G401 (cell line): ENCODE results near the gene CHMP6. TPM values are rescaled to one million over a fixed set of nuclear protein-coding genes. Genes with fewer than 3 reads are reported as not detected.
A peak's percentile ranks its signal among the peaks of the same experiment; 100 is the strongest.

Source experiments
- DNase-seq: peaks from one replicate; pipeline ENCODE4 v3.0.0-alpha.2; 2015; ENCODE audit warnings: low spot score
- in situ Hi-C: cut with HindIII; loops from 2 replicates; pipeline ENCODE4 v1.10.0; 2016; ENCODE audit warnings: low sequenced_read_pairs, mixed read lengths
- total RNA-seq: library from RNA; depleted of rRNA; stranded (reverse); fragments of >200 nt; shearing (Covaris generic); gene quantifications from 2 replicates; pipeline ENCODE4 v1.2.3, GENCODE V29; 2014

Gene CHMP6
- total RNA-seq, 1 experiment from 2014 or later: 51.8 TPM

DNA sequence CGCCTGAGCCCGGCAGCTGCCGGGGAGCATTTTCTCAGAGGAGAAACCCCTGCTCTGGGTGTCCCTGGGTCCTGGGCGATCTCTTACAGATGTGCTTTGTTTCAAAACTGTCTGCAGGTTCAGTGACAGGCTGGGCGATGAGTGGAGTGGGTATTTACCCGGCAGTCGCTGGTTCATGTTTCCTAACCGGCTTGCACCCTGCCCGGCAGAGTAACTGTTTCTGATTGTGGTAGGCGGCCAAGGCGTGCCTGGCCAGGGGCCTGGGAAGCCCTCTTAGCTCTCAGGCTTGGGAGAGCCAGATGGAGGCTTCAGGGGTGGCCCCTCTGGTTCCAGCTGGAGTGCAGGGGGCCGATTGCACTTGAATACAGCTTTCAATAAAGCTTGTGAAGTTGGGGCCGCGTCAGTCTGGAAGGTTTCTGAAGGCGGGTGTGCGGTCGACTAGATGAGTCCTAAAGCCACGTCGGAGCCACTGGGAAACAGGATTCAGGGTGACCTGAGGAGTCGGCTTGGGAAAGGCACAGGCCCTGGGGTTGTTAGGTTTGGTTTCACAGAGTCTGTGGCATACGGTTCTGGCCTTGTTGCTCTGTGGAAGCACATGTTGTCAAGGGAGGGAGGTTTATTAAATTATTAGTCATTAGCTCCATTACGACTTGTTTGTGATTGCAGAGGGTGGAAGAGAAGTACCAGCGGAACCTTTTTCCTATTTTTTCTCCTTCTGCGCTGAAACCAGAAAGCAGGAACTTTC, 44.7 kb downstream of the CHMP6 start:
- DNase-seq: peak; percentile 72
- in situ Hi-C loops: no loop called here

DNA sequence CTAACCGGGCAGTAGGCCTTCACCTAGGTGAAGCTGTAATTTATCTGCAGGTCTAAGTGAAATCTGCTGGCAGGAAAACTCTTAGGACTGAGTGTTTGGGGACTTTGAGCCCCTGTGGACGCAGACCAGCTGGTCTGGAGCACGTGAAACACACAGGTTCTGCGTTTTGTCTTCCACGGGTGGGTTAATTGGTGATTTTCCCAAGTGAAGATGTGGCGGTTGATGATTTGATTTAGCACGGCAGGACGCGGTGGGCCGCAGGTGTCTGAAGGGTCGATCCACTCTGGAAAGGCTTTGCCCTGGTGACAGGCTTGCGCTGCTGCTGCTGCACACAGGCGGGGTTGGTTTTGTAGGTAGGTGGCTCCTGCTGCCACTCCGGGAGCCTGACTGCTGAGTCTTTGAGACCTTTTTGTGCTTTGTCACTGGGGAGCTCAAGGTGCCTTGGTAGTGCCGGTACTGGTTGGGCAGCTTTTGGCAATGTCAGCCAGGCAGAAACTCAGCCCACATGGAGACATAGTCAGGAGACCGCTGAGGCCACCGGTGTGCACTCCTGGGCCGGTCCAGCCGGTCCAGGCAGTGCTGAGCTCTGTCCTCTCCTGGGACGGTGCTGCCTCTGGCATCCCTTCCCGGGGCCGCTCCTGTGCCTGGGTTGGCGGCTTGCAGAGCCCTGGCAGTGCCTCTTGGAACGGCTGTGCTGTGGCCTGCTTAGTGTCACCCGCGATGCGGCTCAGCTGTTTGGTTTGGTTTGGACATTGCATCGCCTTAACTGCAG, 45.6 kb downstream of the CHMP6 start:
- in situ Hi-C loops: no loop called here
- peak; percentile 74 for DNase-seq

DNA sequence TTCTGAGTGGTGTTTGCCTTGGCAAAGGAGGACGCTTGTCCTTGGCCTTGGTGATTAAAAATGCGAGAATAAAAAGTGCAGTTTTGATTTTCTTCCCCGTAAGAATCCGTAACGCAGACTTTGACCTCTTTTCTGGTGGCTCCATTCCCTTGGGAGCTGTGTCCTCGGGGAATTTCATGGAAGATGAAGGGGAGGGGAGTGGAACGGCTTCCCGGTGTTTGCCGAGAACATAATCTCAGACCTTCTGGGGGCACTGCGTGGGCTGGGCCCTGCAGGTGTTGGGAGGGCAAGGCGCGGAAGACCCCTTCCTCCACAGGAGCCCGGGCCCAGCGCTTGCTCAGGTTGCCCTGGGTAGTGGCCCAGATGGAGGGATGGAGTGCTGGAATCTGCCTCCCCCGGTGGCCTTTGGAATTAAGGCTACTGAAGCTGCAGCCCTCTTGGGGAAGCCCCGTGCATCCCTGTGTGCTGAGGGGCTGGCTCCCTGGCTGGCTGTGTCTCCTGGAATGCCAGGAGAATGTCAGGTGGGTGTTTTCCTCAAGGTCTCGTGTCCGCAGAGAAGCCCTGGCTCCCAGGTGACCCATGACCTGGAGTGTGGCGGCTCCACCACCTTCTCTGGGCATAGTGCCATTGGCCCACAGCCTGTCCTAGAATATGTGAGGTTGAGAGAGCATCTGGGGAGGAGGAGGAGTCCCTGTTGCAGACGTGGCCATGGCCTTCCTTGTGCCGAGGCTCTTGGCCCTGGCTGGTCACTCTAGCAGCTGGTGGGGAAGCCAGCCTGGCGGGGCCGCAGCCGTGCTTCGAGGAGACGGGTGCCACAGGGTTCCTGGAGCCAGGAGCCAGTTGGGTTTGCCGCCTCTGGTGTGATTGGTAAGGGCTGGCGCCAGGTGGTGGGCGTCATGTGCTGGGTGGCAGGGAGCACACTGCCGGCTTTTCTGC, 46.4 kb downstream of the CHMP6 start:
- no peak for DNase-seq
- in situ Hi-C loops: no loop called here

DNA sequence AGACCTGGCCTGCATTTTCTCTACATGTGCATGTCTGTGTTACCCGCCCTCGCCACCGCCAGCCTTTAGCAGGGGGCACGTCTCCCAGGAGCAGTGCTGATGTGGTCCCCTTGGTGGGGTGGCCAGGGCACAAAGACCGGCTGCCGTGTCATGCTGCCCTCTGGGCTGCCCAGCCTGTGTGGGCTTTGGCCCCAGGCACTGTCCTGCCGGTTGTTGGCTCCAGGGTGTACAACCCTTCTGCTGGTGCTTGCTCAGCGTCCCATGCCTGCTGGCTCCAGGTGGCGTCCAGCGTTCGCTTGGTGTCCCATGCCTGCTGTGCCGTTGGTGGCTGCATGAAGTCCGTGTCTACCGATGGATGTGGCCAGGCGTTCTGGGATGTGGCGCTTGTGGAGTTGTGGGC, 47.5 kb downstream of the CHMP6 start:
- no peak for DNase-seq
- in situ Hi-C loops: no loop called here

DNA sequence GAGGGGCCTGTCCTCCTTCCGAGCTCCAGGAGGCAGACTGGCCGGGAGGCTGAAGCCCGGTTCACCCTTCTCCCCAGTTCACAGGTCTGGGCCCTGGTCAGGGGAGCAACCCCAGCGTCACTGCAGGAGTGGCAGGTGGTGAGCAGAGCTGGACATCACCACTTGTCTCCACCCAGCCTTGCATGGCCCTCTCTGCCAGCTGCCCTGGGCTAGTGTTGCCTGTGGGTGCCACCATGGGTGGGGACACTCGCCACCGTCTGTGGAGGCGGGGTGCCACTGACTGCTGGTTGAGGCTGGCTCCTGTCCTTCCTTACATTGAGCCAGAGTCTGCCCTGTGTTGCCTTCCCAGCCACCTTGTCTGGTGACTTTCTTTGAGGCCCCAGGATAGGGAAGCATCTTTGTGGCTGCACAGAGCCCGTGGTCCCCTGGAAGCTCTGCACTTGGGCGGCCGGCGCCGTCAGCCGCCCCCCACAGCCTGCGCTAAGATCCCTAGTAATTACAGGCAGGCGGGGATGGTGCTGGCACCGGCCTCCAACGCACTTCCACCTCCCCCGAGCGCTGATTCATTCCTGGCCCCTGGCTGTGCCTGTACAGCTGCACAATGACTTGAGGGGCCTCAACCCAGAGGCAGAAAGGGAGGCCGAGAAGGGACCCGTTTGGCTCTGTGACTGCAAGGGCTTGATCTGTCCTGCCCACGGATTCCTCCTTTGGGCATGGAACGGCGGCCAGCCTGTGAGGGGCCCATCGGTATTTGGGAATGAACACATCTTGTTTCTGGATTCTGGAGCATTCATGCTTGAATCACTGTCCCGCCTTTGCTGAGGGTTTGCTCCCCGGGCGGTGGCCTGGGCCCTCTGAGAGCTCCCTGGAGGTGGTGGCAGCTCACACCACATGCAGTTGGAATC, 48.5 kb downstream of the CHMP6 start:
- in situ Hi-C loops: no loop called here

DNA sequence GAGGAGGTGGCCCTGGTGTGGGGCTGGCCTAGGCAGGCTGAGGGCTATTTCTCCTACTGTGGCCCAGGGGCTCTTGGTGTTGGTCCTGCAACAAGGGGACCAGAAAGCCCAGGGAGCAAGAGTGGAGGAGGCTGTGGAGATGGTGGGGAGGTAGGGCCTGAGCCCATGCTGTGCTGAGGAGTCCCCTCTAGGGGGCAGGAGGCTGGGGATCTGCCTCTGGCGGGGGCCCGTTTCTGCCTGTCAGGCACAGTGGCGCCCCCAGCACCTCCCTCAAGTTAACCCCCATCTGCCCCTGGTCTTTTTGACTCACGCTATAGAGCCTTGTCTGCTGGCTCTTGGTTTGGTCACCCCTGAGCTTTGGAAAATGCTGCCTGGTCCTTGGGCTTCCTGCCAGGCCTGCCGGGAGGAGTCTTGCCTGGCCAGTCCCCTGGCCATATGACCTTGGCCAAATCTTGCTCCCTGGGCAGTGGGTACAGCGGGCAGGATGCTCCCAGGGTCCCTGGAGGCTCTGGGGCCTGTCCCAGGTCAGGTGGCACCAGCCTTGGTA, 49.2 kb downstream of the CHMP6 start:
- in situ Hi-C loops: no loop called here
- DNase-seq: no peak

More for the DNA sequence above, 48.5 kb downstream of the CHMP6 start:
- no peak for DNase-seq

DNA sequence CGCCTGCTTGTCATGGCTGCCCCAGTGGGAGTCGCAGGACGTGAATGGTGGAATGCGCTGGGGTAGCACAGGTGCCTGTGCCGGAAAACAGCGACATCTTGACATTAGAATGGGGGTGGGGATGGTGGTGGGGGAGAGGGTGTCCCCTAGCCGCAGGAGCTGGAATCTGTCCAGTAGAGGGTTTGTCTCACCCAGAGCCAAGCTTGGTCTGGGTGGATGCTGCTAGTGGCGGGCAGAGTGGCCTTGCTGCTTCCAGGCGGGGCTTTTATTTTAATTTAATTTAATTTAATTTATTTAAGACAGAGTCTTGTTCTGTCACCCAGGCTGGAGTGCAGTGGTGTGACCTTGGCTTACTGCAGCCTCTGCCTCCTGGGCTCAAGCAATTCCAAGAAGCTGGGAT, 51.0 kb downstream of the CHMP6 start:
- DNase-seq: no peak

DNA sequence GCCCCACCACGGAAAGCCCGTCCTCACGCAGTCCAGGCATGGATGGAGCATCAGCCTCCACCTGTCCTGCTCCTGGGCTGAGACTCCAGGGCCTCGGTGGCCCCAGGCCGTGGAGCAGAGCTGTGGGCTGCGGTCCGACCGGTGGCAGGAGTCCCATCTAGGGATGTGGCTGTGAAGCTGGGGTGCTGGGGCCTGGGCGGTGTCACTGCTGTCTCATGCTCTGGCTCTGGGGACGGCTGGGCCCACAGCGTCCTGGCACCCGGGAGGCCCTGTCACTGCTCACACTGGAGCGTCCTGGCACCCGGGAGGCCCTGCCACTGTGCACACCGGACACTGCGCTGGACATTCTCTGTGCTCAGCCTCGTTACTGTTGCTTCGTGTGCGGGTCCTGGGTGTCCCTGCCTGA, 51.7 kb downstream of the CHMP6 start:
- no peak for DNase-seq
- in situ Hi-C loops: no loop called here

More for the DNA sequence above, 51.0 kb downstream of the CHMP6 start:
- in situ Hi-C loops: no loop called here

DNA sequence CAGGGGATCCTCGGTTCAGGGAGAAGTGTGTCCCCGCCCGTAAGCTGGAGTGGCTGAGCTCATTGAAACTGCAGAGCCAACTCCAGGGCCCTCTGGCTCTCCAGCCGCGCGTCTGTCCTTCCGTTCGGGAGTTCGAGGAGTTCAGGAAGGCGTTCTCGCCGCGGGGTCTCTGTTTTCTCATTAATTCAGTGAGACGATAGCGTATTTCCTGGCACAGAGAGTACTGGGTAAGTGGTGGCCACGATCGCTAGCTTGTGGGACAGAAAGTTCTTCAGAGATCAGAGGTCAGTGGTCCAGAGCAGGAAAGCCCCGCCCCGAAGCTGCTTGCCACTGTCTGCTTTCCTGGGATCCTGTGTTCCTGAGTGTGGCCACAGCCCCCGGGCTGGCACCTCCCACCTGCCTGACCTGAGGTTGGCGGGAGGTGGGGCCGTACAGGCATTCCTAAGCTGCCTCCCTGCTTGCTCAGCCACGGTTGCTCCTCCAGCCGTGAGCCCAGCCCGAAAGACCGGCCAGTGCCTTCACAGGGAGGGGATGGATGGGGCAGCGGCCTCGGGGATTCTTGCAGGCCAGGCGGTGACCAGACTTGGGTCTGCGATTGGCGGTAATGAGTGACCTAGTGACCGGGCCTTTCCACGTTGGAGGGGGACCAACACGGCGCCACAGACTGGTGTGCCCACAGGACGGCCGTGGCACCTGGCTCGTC, 52.2 kb downstream of the CHMP6 start:
- DNase-seq: no peak
- in situ Hi-C loops: no loop called here

DNA sequence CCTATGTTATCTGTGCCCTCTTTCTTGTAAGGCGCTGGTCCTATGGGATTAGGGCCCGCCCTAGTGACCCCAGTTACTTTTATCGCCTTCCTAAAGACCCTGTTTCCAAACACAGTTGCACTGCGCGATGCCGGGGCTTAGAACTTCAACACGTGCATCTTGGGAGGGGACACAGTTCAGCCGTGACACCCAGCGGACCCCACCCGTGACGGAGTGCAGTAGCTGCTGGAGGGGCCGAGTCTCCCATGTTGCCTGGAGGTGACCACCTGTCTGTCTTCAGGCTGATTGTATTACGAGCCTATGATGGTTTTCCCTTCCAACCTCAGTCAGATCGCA, 52.8 kb downstream of the CHMP6 start:
- in situ Hi-C loops: no loop called here
- DNase-seq: no peak

DNA sequence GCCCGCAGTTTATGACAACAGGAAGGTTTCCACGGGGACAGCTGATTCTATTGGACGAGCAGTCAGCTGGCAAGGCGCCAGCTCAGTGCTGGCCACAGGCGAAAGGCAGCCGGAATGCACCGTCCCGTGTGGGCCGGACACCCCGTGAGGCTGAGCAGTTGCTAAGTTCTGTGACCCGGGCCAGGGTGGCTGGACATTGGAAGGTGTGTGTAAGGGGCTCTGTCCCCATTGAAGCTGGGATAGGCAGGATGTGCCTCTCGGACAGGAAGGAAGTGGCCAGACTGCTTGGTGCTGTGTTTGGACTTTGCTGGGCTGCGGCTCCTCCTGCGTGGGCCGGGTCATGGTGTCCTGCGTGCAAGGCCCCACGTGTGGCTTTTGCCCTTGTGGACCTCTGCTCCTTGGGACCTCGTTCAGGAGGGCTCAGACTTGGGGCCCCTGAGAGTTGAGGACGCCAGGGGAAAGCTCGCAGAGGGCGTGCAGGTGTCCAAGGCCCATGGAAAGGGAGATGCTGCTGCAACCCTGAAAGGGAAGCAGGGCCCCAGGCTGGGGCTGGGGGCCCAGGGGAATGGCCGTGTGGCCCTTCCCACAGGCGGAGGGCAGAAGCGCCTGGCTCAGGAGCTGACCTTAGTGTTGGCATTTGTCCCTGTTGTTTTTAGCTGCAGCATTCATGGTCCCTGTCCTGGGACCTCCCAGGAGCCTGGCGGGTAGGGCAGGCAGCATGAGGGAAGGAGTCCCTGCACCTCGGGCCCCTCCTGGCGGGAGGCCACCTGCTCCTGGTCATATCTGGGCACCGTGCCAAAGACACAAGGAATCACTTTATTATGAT, 53.3 kb downstream of the CHMP6 start:
- in situ Hi-C loops: no loop called here
- DNase-seq: peak; percentile 84

DNA sequence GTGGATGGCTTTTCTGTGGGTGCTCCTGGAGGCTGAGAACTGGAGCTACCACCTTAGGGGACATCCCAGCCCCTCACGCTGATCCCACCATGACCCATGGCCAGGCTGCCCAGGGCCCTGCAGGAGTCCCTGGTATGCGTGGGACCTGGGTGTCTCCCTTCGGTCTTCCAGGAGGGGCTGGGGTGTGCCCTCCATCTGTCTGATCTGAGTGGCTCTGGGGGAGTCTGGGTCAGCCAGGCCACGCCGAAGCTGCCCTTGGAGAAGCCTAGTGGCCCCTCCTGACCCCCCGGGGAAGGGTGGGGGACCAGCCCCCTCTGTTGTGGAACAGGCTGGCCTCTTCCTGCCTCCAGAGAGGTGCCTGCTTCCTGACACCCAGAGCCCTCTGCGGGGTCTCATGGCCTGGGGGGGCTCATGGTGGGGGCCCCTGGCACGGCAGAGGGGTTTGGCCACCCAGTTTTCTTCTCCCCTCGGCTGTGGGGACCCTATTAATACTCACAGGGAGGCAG, 54.0 kb downstream of the CHMP6 start:
- no peak for DNase-seq
- in situ Hi-C loops: no loop called here

DNA sequence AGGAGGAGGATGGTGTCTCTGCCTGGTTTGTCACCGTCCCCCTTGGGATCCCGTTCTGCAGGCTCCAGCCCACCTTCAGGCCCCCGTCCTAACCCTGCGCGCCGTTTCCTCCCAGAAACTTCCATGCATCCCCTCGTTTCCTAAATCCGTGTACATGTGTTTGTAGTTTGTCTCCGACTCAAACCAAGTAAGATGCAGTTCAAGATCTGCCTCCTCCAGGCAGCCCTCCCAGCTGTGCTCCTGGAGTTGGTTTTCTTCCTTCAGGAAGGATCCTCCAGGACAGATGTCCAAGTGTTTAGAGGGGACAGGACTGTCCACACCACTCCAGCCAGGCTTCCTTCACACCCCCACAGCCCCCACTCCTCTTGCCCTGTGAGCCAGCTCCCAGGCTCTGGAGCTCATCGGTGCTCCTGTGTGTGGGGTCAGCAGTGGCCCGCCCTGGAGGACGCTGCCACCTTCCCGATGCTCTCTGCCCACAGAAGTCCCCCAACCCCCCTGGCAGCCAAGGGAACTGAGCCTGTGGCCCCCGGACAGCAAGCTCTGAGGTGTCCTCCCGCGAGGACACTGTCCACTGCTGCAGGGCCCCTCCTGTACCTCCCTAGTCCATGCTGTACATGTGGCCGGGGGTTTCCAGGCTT, 54.6 kb downstream of the CHMP6 start:
- no peak for DNase-seq

DNA sequence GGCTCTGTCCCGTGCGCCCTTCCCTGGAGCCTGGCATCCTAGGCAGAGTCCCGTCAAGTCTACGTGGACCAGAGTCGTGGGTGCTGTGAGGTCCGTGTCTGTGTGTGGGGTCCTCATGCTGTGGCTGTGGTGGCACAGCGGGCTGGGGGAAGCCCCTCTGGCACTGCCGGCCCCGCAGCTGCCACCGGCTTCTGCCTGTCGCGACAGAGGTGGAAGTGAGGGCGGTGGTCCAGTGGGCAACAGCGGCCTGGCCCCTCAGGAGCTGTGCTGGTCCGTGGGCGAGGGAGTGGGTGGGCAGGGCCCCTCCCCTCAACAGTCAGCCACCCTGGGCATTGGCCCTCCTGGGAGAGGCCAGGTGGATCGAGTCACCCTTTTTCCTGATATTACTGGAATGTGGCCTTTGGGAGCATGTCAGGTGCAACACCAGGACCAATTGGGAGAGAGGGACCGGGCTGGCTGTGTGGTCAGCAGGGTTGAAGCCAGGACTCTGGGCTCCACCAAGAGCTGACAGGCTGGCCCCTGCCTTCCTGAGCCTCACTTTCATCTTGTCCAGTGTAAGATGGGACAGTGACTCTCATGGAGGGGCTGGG, 55.2 kb downstream of the CHMP6 start:
- no peak for DNase-seq
- in situ Hi-C loops: no loop called here

More for the DNA sequence above, 54.6 kb downstream of the CHMP6 start:
- in situ Hi-C loops: no loop called here

DNA sequence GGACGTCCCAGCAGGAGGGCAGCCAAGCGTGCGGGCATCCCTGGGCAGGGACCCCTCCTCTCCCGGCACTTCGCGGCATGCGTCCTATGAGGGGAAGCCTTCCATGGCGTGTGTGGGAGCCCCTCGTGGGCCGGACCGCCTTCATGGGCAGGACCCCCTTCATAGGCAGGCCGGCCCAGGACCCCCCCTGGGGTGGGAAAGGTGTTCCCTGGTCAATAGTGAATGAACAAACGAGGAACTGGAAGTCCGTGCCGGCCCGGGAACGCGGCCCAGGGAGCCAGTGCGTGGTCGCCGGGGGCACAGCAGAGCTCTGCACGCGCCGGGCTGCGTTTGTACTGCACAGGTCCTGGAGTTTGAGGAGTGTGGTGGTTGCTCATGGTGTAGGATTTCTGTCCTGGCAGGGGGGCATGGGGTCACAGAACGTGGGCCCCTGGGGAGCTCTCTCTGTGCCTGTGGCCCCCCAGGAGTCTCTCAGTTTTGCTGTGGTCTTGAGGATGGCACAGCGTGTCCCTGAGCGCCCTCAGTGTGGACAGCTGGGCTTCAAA, 57.3 kb downstream of the CHMP6 start:
- DNase-seq: no peak
- in situ Hi-C loops: no loop called here

DNA sequence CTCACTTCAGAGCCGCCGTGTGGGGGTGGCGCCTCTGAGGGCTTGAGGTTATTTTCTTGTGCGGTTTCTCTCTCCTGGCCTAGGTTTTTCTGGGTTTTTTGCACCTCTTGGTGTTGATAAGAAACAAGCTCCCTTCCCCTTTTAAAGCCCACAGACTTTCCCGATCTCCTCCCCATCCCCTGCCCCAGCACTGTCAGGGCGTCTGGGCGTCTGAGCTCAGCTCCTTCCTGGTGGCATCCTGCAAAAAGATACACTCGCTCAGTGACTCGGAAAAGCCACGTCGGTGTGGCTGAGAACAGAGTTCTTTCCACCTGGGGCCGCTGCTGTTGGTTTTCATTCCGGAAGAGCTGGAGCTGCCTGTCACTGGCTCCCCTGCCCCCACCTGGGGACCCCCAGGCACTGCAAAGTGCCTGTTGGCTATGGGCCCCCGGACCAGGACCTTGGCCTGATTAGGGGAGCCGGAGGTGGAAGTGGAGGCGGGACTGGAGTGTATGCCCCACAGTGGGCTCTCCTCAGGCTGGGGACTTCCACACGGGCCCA, 57.8 kb downstream of the CHMP6 start:
- no peak for DNase-seq
- in situ Hi-C loops: no loop called here
